NT2/D1 (cell line): ENCODE measurements around the gene TPSAB1.
"Not testable (repeated sequence)": the region's sequence is repeated elsewhere in the genome, so short reads cannot be mapped to it uniquely, and the experiment has no call there.

ENCODE experiments used
- DNase-seq: peaks from one replicate; pipeline ENCODE4 v3.0.0-alpha.2; 2011; ENCODE audit warnings: low read depth, low spot score
- H3K27me3 ChIP-seq: 2 replicates; pipeline ENCODE4 v1.6.0; 2011; ENCODE audit warnings: mild to moderate bottlenecking; ENCODE audit not compliant: insufficient read length, insufficient read depth
- H3K36me3 ChIP-seq: 2 replicates; pipeline ENCODE4 v1.6.1; 2011; ENCODE audit warnings: mild to moderate bottlenecking, low read length, mixed read lengths; ENCODE audit not compliant: insufficient read depth, insufficient read length
- H3K4me1 ChIP-seq: 2 replicates; pipeline ENCODE4 v1.5.1; 2011; ENCODE audit not compliant: insufficient read depth, insufficient read length
- H3K4me3 ChIP-seq: 2 replicates; pipeline ENCODE4 v1.5.1; 2011; ENCODE audit warnings: low read depth; ENCODE audit not compliant: insufficient read length
- H3K9ac ChIP-seq: 2 replicates; pipeline ENCODE4 v1.6.0; 2011; ENCODE audit warnings: low read depth; ENCODE audit not compliant: insufficient read length
- H3K9me3 ChIP-seq: 2 replicates; pipeline ENCODE4 v1.5.1; 2011; ENCODE audit warnings: mild to moderate bottlenecking, low read length; ENCODE audit not compliant: insufficient read depth
- SUZ12 ChIP-seq: IDR thresholded peaks from 2 replicates; pipeline ENCODE4 v1.6.1; 2011; ENCODE audit not compliant: insufficient read length, insufficient read depth; ENCODE audit errors: extremely low read depth
- YY1 ChIP-seq: IDR thresholded peaks from 2 replicates; pipeline ENCODE4 v1.6.1; 2011; ENCODE audit not compliant: insufficient read length, insufficient read depth
- ZNF274 ChIP-seq: IDR thresholded peaks from 2 replicates; pipeline ENCODE4 v1.6.1; 2011; ENCODE audit warnings: mild to moderate bottlenecking, low read depth, low read length

TPSAB1 gene

DNA sequence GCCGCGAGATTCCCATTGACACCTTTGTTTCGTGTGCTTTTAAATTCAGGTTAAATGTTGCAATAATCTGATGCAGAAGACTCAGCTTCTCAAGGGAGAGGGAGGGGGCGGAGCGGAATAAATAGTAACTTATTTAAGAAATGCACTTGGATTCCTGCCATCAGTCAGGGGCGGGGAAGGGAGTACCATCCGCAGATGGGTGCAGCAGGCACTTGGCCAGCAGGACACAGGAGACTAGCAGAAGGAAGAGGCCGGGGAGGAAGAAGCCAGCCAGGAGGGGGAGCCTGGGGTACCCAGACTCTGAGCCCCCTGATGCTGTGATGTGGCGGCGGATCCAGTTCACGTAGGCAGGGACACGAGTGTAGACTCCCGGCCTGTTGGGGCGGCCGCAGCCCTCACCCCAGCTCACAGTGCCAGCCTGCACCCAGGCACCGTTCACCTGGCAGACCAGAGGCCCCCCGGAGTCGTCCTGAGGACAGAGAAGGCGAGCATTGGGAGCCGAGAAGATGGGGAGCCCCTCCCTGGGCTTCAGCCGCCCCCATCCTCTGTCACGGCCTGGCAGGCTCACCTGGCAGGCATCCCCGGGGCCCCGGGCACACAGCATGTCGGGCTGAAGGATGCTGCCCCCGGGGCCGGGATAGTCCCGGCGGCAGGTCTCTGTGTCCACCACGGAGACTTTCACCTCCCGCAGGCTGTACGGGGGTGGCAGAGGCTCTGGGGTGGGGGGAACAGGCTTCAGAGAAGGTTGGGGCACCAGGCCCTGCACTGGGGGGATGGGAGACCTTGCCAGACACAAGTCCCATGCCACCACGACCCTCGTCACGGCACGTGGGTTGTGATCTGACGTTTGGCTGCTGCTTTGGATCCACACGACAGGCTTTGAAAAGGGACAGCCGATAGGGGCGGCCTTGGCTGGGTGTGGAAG, 18.6 kb upstream of the TPSAB1 start:
- no peak overlapping the region for H3K4me3 ChIP-seq
- no peaks in the 10 kb centered on the region for H3K27me3 ChIP-seq
- DNase-seq: no peak
- peaks cover 62% of the 10 kb centered on the region for H3K36me3 ChIP-seq
- TF ChIP-seq ZNF274: no peak
- TF ChIP-seq SUZ12: no peak
- no peak for TF ChIP-seq YY1
- H3K9ac ChIP-seq: no peak overlapping the region
- H3K4me1 ChIP-seq: no peaks in the 10 kb centered on the region
- no peaks in the 10 kb centered on the region for H3K9me3 ChIP-seq

DNA sequence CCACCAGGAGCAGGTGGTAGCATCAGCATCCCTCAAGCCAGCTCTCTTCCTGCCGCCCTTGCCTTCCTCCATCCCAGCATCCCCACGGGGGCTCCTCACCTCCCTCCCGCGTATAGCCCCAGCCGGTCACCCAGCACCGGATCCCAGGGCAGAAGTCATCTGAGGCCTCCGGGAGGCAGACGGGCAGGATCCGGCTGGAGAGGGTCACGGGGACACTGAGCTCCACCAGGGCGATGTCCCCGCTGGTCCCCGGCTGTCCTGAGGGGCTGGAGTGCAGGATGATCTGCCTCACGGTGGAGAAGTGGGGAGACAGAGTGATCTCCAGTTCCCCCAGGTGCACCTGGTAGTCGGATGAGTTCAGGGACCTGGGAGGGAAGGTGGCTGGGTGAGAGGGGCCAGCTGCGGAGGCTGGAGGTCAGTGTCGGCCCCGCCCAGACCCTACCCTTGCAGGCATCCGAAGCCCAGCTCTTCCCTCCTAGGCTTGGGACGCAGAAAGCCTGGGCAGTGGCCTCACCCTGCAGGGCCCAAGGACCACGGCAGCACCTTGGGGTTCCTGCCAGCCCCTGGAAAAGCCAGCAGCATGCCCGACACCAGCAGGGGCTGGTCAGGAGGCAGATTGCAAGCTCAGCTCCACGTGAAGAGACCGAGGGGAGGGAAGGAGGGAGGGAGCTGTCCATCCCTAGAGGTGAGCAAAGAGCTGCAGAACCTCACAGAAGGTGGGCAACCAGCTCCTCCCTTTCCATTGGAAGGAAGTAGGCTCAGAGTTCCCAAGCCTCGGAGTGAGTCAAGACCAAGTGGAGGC, 17.8 kb upstream of the TPSAB1 start:
- no peaks in the 10 kb centered on the region for H3K9me3 ChIP-seq
- H3K9ac ChIP-seq: no peak overlapping the region
- no peaks in the 10 kb centered on the region for H3K27me3 ChIP-seq
- peaks cover 54% of the 10 kb centered on the region for H3K36me3 ChIP-seq
- no peak for TF ChIP-seq ZNF274
- TF ChIP-seq YY1: no peak
- no peak for TF ChIP-seq SUZ12
- no peak for DNase-seq
- H3K4me3 ChIP-seq: no peak overlapping the region
- H3K4me1 ChIP-seq: no peaks in the 10 kb centered on the region

DNA sequence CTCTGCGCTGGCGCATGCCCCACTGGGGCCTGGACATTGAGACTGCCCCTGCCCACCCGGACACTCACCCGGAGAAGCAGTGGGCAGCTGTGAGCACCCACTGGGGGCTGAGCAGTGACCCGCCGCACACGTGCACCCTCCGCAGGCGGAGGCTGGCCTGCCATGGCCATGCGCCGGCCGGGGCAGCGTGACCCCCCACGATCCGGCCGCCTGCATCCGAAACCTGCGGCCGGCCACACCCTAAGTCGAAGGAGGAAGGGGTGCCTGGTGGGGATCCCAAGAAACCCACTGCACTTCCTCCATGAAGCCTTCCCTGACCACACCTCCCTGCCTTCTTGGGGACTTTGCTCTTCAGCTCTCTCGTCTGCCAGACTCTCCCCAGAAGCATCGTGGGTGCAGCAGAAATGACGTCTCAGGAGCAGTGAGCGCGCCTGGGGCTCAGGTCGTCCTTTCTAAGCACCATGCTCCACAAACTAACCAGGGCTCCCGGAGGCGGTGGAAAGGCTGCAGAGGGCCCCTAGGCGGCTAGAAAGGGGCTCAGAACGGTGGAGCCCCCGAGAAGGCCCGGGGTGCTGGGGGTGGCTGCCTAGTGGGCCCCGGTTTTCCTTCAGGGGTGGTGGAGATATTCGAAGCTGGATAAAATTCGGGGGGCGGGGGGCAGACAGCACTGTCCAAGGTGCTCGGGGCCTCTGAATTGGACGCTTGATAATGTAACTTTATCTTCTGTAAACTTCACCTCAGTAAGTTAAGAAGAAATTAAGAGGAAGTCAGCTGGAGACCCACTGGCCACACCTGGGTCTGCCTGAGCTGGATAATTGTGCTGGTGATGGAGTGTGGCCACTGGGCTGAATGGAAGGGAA, 16.9 kb upstream of the TPSAB1 start:
- Histone ChIP-seq H3K9me3 (no peaks in the 10 kb centered on the region), H3K4me1 (no peaks in the 10 kb centered on the region), H3K36me3 (peaks cover 45% of the 10 kb centered on the region), H3K9ac (no peak overlapping the region), H3K4me3 (no peak overlapping the region), H3K27me3 (no peaks in the 10 kb centered on the region)
- no peak for TF ChIP-seq SUZ12
- TF ChIP-seq ZNF274: no peak
- no peak for TF ChIP-seq YY1
- no peak for DNase-seq

DNA sequence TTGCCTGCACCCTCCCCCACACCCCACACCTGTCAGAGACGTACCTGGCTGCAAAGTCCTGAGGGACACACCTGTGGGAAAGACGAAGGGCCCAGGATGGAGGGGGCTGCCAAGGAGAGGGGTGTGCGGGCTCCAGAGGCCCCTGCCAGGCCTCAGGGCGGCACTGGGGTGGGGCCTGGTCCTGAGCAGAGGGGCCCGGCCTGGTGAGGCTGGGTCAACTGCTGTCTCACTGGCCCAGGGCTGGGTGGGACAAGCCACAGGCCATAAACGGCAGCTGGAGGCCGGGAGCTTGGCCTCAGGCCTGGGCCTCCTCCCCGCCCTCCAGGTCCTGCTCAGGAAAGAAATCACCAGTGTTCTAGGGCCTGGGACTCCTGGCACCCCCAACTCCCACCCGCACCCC, 15.9 kb upstream of the TPSAB1 start:
- Histone ChIP-seq H3K36me3 (peaks cover 37% of the 10 kb centered on the region), H3K9ac (no peak overlapping the region), H3K27me3 (no peaks in the 10 kb centered on the region), H3K4me1 (no peaks in the 10 kb centered on the region), H3K9me3 (no peaks in the 10 kb centered on the region), H3K4me3 (no peak overlapping the region)
- DNase-seq: no peak
- TF ChIP-seq ZNF274: no peak
- TF ChIP-seq SUZ12: no peak
- TF ChIP-seq YY1: no peak

DNA sequence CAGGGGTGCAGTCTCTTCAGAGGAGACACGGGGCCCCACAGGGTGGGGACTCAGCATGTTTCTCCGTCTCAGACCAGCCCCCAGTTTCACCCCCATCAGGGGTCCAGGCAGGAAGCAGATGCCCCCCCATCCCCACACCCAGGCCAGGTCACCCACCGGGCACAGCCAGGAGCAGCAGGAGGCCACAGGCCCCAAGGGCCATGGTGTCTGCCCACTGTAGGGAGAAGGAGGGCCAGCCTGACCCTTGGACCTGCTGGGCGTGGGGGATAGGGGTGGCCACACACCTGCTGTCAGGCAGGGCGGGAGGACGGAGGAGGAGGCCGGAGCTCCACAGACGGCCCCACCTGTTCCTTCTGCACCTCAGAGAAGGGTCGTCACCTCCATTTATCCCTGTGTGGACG, 15.5 kb upstream of the TPSAB1 start, which contains the start of gene TPSG1:
TSS of gene TPSG1 (minus strand) at position 218 of the 401 bp plus-strand sequence. CDS start at position 202, 16 bp downstream.
- Histone ChIP-seq H3K36me3 (peaks cover 32% of the 10 kb centered on the region), H3K4me1 (no peaks in the 10 kb centered on the region), H3K4me3 (no peak within 1 kb of the TSS), H3K9me3 (no peaks in the 10 kb centered on the region), H3K9ac (no peak within 1 kb of the TSS), H3K27me3 (no peaks in the 10 kb centered on the region)
- DNase-seq: no peak
- no peak for TF ChIP-seq SUZ12
- TF ChIP-seq ZNF274: no peak
- no peak for TF ChIP-seq YY1

DNA sequence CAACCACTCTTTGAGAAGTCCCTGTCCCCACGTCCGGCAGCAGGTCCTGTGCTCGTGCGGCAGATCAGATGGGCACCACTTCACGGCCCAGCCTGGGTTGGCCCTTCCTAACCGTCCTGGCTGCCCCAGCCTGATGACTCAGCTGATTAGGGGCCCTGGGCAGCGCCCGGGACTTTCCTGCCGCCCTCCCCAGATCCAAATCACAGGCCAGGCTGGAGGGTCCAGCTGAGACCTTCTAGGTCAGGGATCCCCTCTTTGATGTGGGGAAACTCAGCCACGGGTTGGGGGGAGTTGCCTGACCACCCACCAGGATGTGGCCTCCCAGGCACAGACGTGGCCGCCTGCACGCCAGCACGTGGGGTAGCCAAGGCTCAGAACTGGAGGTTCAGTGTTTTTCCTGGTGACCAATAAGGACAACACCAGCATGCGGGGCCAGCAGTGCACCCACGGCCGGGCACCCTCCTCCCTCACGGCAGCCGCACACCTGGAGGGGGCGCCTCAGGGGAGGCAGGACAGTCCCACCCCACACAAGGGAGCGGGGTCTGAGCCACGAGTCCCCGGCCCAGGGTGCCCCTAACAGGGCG, 14.7 kb upstream of the TPSAB1 start:
- peaks cover 24% of the 10 kb centered on the region for H3K36me3 ChIP-seq
- H3K27me3 ChIP-seq, H3K4me3 ChIP-seq, H3K9ac ChIP-seq, DNase-seq, H3K4me1 ChIP-seq, H3K9me3 ChIP-seq: not testable (repeated sequence)

DNA sequence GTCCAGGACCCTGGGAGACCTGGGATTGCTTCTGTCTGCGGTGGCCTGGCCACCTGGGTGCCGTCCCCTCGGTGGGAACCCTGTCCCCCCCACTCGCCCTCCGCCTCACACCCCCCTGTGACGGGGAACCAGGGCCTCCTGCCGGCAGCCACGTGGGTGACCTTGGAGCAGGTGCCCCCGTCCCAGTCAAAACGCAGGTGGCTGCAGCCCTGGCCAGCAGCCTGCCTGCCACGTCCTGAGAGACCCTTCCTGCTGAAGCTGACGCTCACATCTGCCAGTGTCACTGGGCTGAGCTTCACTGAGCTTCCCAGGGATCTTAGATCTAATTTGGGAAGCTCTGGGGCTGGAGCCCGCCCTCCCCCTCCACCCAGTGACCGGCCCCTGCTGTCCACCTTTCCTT, 13.8 kb upstream of the TPSAB1 start:
- H3K36me3 ChIP-seq: peaks cover 16% of the 10 kb centered on the region
- not testable (repeated sequence) for H3K9ac ChIP-seq, H3K9me3 ChIP-seq, DNase-seq, H3K27me3 ChIP-seq, H3K4me3 ChIP-seq, H3K4me1 ChIP-seq

DNA sequence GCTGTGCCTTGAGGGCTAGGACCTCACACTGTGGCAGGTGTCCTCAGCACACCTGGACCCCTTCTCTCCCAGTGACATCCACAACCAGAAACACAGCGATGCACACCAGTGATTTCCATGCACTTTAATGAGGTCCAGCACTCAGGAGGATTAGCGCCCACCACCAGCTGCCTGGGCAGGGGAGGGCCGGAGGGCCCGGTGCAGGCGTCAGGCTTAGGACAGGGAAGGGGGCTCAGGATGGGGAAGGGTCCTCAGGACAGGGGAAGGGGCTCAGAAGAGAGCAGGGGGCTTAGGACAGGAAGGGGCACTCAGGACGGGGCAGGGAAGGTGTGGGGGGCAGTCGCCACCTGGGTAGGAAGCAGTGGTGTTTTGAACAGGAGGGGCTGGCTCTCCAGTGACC, 12.3 kb upstream of the TPSAB1 start:
- H3K36me3 ChIP-seq, H3K9ac ChIP-seq, DNase-seq, H3K9me3 ChIP-seq, H3K4me1 ChIP-seq, H3K4me3 ChIP-seq, H3K27me3 ChIP-seq: not testable (repeated sequence)

DNA sequence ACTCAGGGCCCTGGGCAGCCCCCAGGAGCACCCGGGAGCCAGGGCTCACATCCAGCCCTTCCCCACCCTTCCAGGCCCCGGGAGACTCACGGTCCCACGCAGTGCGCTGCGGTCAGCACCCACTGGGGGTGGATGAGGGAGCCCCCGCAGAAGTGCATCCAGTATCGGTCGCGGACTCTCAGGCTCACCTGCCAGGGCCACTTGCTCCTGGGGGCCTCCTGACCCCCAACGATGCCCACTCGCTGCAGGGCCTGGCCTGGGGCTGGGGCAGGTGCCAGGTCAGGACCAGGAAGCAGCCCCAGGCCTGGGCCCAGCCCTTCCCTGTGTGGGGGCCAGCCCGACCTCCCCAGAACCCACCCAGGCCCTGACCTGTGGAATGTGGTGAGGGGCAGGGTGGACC, 11.0 kb upstream of the TPSAB1 start:
- H3K4me3 ChIP-seq, H3K36me3 ChIP-seq, H3K4me1 ChIP-seq, DNase-seq, H3K9me3 ChIP-seq, H3K27me3 ChIP-seq, H3K9ac ChIP-seq: not testable (repeated sequence)
